HUES48 (cell line): ENCODE measurements around the gene DMRT2.

Experiments
- H3K27ac ChIP-seq: one replicate; pipeline ENCODE4 v1.7.0; 2013; ENCODE audit warnings: low read depth, low read length, inconsistent platforms
- H3K27me3 ChIP-seq: 2 replicates; pipeline ENCODE4 v1.6.1; 2013; ENCODE audit warnings: mild to moderate bottlenecking, low read length; ENCODE audit not compliant: control insufficient read depth, insufficient read depth
- H3K36me3 ChIP-seq: 2 replicates; pipeline ENCODE4 v1.6.1; 2013; ENCODE audit warnings: low read length; ENCODE audit not compliant: control insufficient read depth, insufficient read depth
- H3K4me1 ChIP-seq: 2 replicates; pipeline ENCODE4 v1.6.1; 2013; ENCODE audit warnings: mild to moderate bottlenecking, low read length; ENCODE audit not compliant: control insufficient read depth, insufficient read depth
- H3K4me3 ChIP-seq: 2 replicates; pipeline ENCODE4 v1.5.1; 2013; ENCODE audit warnings: mild to moderate bottlenecking, low read depth, low read length
- H3K9ac ChIP-seq: 2 replicates; pipeline ENCODE4 v1.6.1; 2013; ENCODE audit warnings: mild to moderate bottlenecking, low read depth, low read length, moderate library complexity
- H3K9me3 ChIP-seq: 2 replicates; pipeline ENCODE4 v1.6.1; 2013; ENCODE audit warnings: low read length; ENCODE audit not compliant: control insufficient read depth, insufficient read depth

Gene DMRT2

GRCh38 chr9:1058826-1059487, 8.8 kb downstream of the DMRT2 start:
- Histone ChIP-seq H3K36me3 (no peaks in the 10 kb centered on the region), H3K9ac (no peak overlapping the region), H3K27ac (no peak overlapping the region), H3K27me3 (peaks cover 40% of the 10 kb centered on the region), H3K9me3 (no peaks in the 10 kb centered on the region), H3K4me1 (no peaks in the 10 kb centered on the region), H3K4me3 (no peak overlapping the region)

DNA sequence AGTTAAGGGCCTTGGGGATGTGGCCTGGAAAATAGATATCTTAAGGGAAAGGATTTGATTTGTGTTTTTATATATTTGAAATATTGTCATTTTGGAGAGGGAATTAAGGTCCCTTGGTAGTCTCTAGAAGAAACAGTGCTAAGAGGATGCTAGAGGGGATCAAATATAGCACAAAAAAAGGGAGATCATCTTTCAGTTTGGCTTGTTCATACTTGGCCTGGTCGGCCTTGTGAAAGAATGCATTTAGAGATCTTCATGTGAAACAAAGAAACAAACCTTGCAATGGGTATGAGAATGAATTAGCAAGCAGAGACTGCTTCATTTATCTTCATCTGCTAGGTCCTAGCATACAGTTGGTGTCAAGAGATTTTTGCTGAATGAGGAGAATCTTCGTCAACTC, 15.0 kb downstream of the DMRT2 start:
- Histone ChIP-seq H3K27me3 (no peaks in the 10 kb centered on the region), H3K9me3 (peaks cover 3% of the 10 kb centered on the region), H3K27ac (no peak overlapping the region), H3K36me3 (no peaks in the 10 kb centered on the region), H3K9ac (no peak overlapping the region), H3K4me1 (no peaks in the 10 kb centered on the region), H3K4me3 (no peak overlapping the region)

GRCh38 chr9:1070692-1071091, 20.5 kb downstream of the DMRT2 start:
- Histone ChIP-seq H3K4me3 (no peak overlapping the region), H3K27me3 (no peaks in the 10 kb centered on the region), H3K4me1 (no peaks in the 10 kb centered on the region), H3K9me3 (peaks cover 17% of the 10 kb centered on the region), H3K9ac (no peak overlapping the region), H3K27ac (no peak overlapping the region), H3K36me3 (no peaks in the 10 kb centered on the region)

DNA sequence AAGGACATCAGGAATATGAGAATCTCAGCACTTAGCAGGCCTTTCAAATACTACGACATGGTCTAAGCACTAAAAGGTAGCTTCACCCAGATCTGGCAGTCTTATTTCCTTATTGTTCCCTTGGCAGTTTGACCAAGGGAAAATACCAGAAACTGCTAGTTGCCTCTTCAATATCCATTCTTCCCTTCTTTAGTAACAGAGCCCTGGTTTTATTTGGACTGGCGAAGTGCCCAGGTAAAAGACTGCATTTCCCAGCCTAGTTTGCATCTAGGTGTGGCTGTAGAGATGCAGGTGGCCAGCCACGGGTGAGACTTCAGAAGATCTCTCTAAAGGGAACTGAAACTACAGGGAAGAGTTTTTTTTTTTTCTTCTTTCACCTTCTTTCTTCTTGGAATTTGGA, 21.6 kb downstream of the DMRT2 start:
- Histone ChIP-seq H3K9me3 (peaks cover 17% of the 10 kb centered on the region), H3K4me3 (no peak overlapping the region), H3K4me1 (no peaks in the 10 kb centered on the region), H3K27me3 (no peaks in the 10 kb centered on the region), H3K27ac (no peak overlapping the region), H3K36me3 (no peaks in the 10 kb centered on the region), H3K9ac (no peak overlapping the region)

DNA sequence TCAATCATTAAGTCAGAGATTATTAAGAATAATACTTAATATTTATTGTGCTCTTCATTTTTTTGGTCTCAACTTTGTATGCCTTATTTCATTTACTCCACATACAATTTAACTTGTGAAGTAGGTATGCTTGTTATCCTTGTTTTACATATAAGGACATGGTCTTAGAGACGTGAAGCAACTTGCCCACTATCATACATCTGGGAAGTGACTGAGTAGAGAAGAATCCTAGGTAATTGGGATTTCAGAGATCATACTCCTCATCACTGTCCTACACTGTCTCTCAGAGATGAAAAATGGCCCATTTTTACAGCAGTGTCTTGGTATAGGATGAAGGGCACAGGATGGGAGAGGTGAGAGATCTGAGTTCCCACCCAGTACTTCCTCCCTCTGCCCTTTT, 23.3 kb downstream of the DMRT2 start:
- H3K27ac ChIP-seq: no peak overlapping the region
- H3K4me3 ChIP-seq: no peak overlapping the region
- H3K27me3 ChIP-seq: no peaks in the 10 kb centered on the region
- H3K9ac ChIP-seq: no peak overlapping the region
- no peaks in the 10 kb centered on the region for H3K4me1 ChIP-seq
- peaks cover 17% of the 10 kb centered on the region for H3K9me3 ChIP-seq
- H3K36me3 ChIP-seq: no peaks in the 10 kb centered on the region

GRCh38 chr9:1077616-1078015, 27.5 kb downstream of the DMRT2 start:
- Histone ChIP-seq H3K27me3 (peaks cover 5% of the 10 kb centered on the region), H3K27ac (no peak overlapping the region), H3K4me3 (no peak overlapping the region), H3K36me3 (no peaks in the 10 kb centered on the region), H3K4me1 (no peaks in the 10 kb centered on the region), H3K9me3 (peaks cover 5% of the 10 kb centered on the region), H3K9ac (no peak overlapping the region)

- H3K9me3 ChIP-seq: no peaks in the 10 kb centered on the region
- H3K36me3 ChIP-seq: no peaks in the 10 kb centered on the region
- H3K27ac ChIP-seq: no peak overlapping the region
- no peak overlapping the region for H3K9ac ChIP-seq
- H3K4me3 ChIP-seq: peak overlapping the region; percentile 57
- peaks cover 10% of the 10 kb centered on the region for H3K27me3 ChIP-seq
- H3K4me1 ChIP-seq: peaks cover 5% of the 10 kb centered on the region; the same call in 1 of the 2 replicates
Measured at GRCh38 chr9:1083325-1083913, 33.3 kb downstream of the DMRT2 start.

- Histone ChIP-seq H3K4me3 (no peak overlapping the region), H3K4me1 (peaks cover 5% of the 10 kb centered on the region; the same call in 1 of the 2 replicates), H3K36me3 (no peaks in the 10 kb centered on the region), H3K9ac (no peak overlapping the region), H3K9me3 (no peaks in the 10 kb centered on the region), H3K27ac (no peak overlapping the region), H3K27me3 (peaks cover 10% of the 10 kb centered on the region)
Measured at GRCh38 chr9:1085086-1085485, 34.9 kb downstream of the DMRT2 start.

DNA sequence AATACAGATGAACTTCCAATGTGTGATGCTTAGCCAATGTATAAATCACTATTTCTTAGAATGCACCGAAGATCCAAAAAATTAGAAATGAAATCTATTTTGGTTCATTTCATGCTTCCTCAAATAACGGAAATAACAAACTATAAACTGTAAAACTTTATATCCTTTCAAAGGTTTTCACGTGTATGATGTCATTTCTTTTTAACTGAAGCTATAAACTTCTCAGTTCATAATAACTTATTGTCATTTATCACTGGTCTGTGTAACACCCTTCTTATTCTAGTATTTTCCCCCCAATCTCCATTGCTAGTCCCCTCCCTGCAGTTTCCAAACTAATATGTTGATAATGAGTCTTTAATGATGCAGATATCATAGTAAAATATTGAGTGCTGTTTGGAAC, 36.4 kb downstream of the DMRT2 start:
- Histone ChIP-seq H3K27me3 (peaks cover 10% of the 10 kb centered on the region), H3K9ac (no peak overlapping the region), H3K4me1 (peaks cover 5% of the 10 kb centered on the region; the same call in 1 of the 2 replicates), H3K4me3 (no peak overlapping the region), H3K36me3 (no peaks in the 10 kb centered on the region), H3K9me3 (no peaks in the 10 kb centered on the region), H3K27ac (no peak overlapping the region)

GRCh38 chr9:1087120-1087881, 37.1 kb downstream of the DMRT2 start:
- Histone ChIP-seq H3K36me3 (no peaks in the 10 kb centered on the region), H3K4me3 (no peak overlapping the region), H3K9ac (no peak overlapping the region), H3K4me1 (peaks cover 5% of the 10 kb centered on the region; the same call in 1 of the 2 replicates), H3K9me3 (no peaks in the 10 kb centered on the region), H3K27ac (no peak overlapping the region), H3K27me3 (peaks cover 9% of the 10 kb centered on the region)

DNA sequence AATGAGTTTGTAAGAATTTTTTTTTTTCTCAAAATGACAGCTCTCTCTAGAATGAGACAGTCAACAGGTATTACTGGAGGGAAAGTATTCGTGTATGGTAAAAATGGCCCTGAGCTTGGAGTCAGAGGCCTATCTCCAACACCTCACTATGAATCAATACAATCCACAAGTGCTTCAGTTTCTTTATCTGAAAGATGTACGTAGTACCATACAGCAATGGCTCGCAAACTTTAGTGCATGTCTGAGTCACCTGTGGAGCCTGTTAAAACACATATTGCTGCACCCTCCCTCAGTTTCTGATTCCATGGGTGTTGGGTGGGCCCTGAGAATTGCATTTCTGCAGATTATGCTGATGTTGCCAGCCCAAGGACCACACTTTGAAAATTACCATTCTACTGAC, 44.6 kb downstream of the DMRT2 start:
- H3K27ac ChIP-seq: no peak overlapping the region
- H3K9ac ChIP-seq: no peak overlapping the region
- H3K4me1 ChIP-seq: no peaks in the 10 kb centered on the region
- H3K9me3 ChIP-seq: no peaks in the 10 kb centered on the region
- no peaks in the 10 kb centered on the region for H3K36me3 ChIP-seq
- H3K27me3 ChIP-seq: no peaks in the 10 kb centered on the region; the same call in 1 of the 2 replicates
- no peak overlapping the region for H3K4me3 ChIP-seq
